Mesenchymal stem cell (in vitro differentiated cells and primary cell): ENCODE results near the gene COX4I1.

Experiments used
- DNase-seq: peaks from one replicate; pipeline ENCODE4 v3.0.0-alpha.2; 2013
- H2AFZ ChIP-seq: one replicate; pipeline ENCODE4 v1.6.1; 2013; ENCODE audit warnings: low read depth, mild to moderate bottlenecking, control low read depth, inconsistent platforms, low read length, moderate library complexity
- H2AK5ac ChIP-seq: 2 replicates; pipeline ENCODE4 v1.6.1; 2013; ENCODE audit warnings: low read length, moderate library complexity, mild to moderate bottlenecking, inconsistent platforms; ENCODE audit not compliant: severe bottlenecking
- H2BK120ac ChIP-seq: one replicate; pipeline ENCODE4 v1.6.1; 2013; ENCODE audit warnings: low read depth, mild to moderate bottlenecking, inconsistent platforms, low read length, moderate library complexity
- H2BK12ac ChIP-seq, 2 experiments: one replicate each; pipeline ENCODE4 v1.6.1; 2013; ENCODE audit warnings: inconsistent platforms in 2 of 2, low read length in 2 of 2, mild to moderate bottlenecking in 2 of 2, moderate library complexity in 2 of 2, control low read depth in 1 of 2
- H2BK15ac ChIP-seq: one replicate; pipeline ENCODE4 v1.6.1; 2013; ENCODE audit warnings: mild to moderate bottlenecking, low read depth, inconsistent platforms; ENCODE audit not compliant: poor library complexity, severe bottlenecking
- H2BK5ac ChIP-seq: 2 replicates; pipeline ENCODE4 v1.6.1; 2013; ENCODE audit warnings: low read depth, mild to moderate bottlenecking, low read length, control low read depth, inconsistent platforms; ENCODE audit not compliant: poor library complexity, severe bottlenecking
- H3K14ac ChIP-seq, 2 experiments: one replicate each; pipeline ENCODE4 v1.6.1; 2013; ENCODE audit warnings: inconsistent platforms in 2 of 2, low read length in 2 of 2, control low read depth in 1 of 2, mild to moderate bottlenecking in 1 of 2, moderate library complexity in 1 of 2
- H3K18ac ChIP-seq, 2 experiments: one replicate each; pipeline ENCODE4 v1.6.1; 2013; ENCODE audit warnings: inconsistent platforms in 2 of 2, low read length in 2 of 2, control low read depth in 1 of 2, low read depth in 1 of 2, mild to moderate bottlenecking in 1 of 2
- H3K23ac ChIP-seq, 2 experiments: one replicate each; pipeline ENCODE4 v1.6.1; 2013; ENCODE audit warnings: inconsistent platforms in 2 of 2, low read length in 2 of 2, mild to moderate bottlenecking in 2 of 2, moderate library complexity in 2 of 2, control low read depth in 1 of 2
- H3K27ac ChIP-seq: 2 replicates; pipeline ENCODE4 v1.5.1; 2013; ENCODE audit warnings: mild to moderate bottlenecking, moderate library complexity, low read length, control low read depth, inconsistent platforms; ENCODE audit not compliant: poor library complexity, severe bottlenecking
- H3K27me3 ChIP-seq, 2 experiments: 2 replicates each; pipeline versions ENCODE4 v1.6.1 to v1.7.0; 2013; ENCODE audit warnings: low read length in 2 of 2, mild to moderate bottlenecking in 2 of 2, moderate library complexity in 2 of 2, control low read depth in 1 of 2, inconsistent platforms in 1 of 2; ENCODE audit not compliant: control insufficient read depth in 1 of 2, insufficient read depth in 1 of 2
- H3K36me3 ChIP-seq, 2 experiments: 2 replicates each; pipeline versions ENCODE4 v1.6.1 to v1.7.0; 2013; ENCODE audit warnings: low read length in 2 of 2, control low read depth in 1 of 2, inconsistent platforms in 1 of 2, low read depth in 1 of 2, mild to moderate bottlenecking in 1 of 2; ENCODE audit not compliant: insufficient read depth in 2 of 2, control insufficient read depth in 1 of 2
- H3K4ac ChIP-seq, 2 experiments: one replicate each; pipeline ENCODE4 v1.6.1; 2013; ENCODE audit warnings: inconsistent platforms in 2 of 2, low read length in 2 of 2, mild to moderate bottlenecking in 2 of 2, moderate library complexity in 2 of 2, control low read depth in 1 of 2, low read depth in 1 of 2
- H3K4me1 ChIP-seq: 2 replicates; pipeline ENCODE4 v1.6.1; 2013; ENCODE audit warnings: low read depth, low read length, control low read depth; ENCODE audit not compliant: control insufficient read depth, insufficient read depth
- H3K4me2 ChIP-seq: 2 replicates; pipeline ENCODE4 v1.6.1; 2013; ENCODE audit warnings: low read length, mild to moderate bottlenecking, inconsistent platforms; ENCODE audit not compliant: poor library complexity, severe bottlenecking
- H3K4me3 ChIP-seq, 2 experiments: 2 replicates each; pipeline versions ENCODE4 v1.5.1 to v1.7.0; 2013; ENCODE audit warnings: low read length in 2 of 2, mild to moderate bottlenecking in 2 of 2, control low read depth in 1 of 2, low read depth in 1 of 2; ENCODE audit not compliant: insufficient read depth in 1 of 2
- H3K79me1 ChIP-seq: replicated peaks from 2 replicates; pipeline ENCODE4 v1.6.1; 2013; ENCODE audit warnings: mild to moderate bottlenecking, control low read depth, low read length, inconsistent platforms; ENCODE audit not compliant: poor library complexity, severe bottlenecking
- H3K9ac ChIP-seq: 2 replicates; pipeline ENCODE4 v1.7.0; 2013; ENCODE audit warnings: mild to moderate bottlenecking, low read length, moderate library complexity
- H3K9me3 ChIP-seq: 2 replicates; pipeline ENCODE4 v1.7.0; 2013; ENCODE audit warnings: mild to moderate bottlenecking, low read length; ENCODE audit not compliant: control insufficient read depth
- H4K8ac ChIP-seq: one replicate; pipeline ENCODE4 v1.6.1; 2013; ENCODE audit warnings: inconsistent platforms, mild to moderate bottlenecking, low read length, moderate library complexity
- H4K91ac ChIP-seq: one replicate; pipeline ENCODE4 v1.6.1; 2013; ENCODE audit warnings: mild to moderate bottlenecking, low read length, inconsistent platforms
- WGBS: methylation state at CpG from one replicate; pipeline ENCODE4 v1.1.7; 2013; ENCODE audit warnings: mixed read lengths; 5-methylcytosine and 5-hydroxymethylcytosine counted together

The COX4I1 gene

GRCh38 chr16:85796599-85796998, 2.9 kb upstream of the COX4I1 start:
- no peak overlapping the region for H3K18ac ChIP-seq
- H2BK12ac ChIP-seq: no peak overlapping the region
- H2BK5ac ChIP-seq: no peak overlapping the region
- DNase-seq: no peak
- H3K4me1 ChIP-seq: peaks cover 13% of the 10 kb centered on the region
- WGBS: over 99% methylated on average over 7 of the region's 7 CpGs
- H3K4ac ChIP-seq: no peak overlapping the region
- H4K91ac ChIP-seq: no peak overlapping the region
- no peak overlapping the region for H3K4me3 ChIP-seq
- H3K9ac ChIP-seq: no peak overlapping the region
- no peaks in the 10 kb centered on the region for H3K27me3 ChIP-seq
- no peaks in the 10 kb centered on the region for H3K9me3 ChIP-seq
- no peak overlapping the region for H4K8ac ChIP-seq
- H2AFZ ChIP-seq: no peak overlapping the region
- no peak overlapping the region for H2BK120ac ChIP-seq
- H3K36me3 ChIP-seq: peaks cover 37 to 60% of the 10 kb centered on the region in 2 experiments
- H3K27ac ChIP-seq: no peak overlapping the region
- H3K79me1 ChIP-seq: peaks cover 19% of the 10 kb centered on the region
- H3K23ac ChIP-seq: no peak overlapping the region
- no peak overlapping the region for H2AK5ac ChIP-seq
- H3K14ac ChIP-seq: no peak overlapping the region
- no peak overlapping the region for H3K4me2 ChIP-seq
- H2BK15ac ChIP-seq: no peak overlapping the region

- peak overlapping the region; percentile 45 for H3K27ac ChIP-seq
Measured at GRCh38 chr16:85798283-85798776, 1.2 kb upstream of the COX4I1 start.

GRCh38 chr16:85798901-85799496, 496 bp upstream of the COX4I1 start:
- Histone ChIP-seq H3K79me1 (peaks cover 17% of the 10 kb centered on the region), H3K14ac (peak overlapping the region in 1 of 2 experiments; percentile 94), H4K8ac (peak overlapping the region; percentile 85), H3K4me2 (peak overlapping the region; percentile 89), H3K27me3 (no peaks in the 10 kb centered on the region), H2BK120ac (peak overlapping the region; percentile 74), H2AK5ac (no peak overlapping the region), H2BK15ac (peak overlapping the region; percentile 54), H3K9ac (peak overlapping the region; percentile 98), H2BK5ac (peak overlapping the region; percentile 46), H3K18ac (peak overlapping the region; percentile 93 to 96), H3K4me1 (peaks cover 13% of the 10 kb centered on the region), H2BK12ac (peak overlapping the region in 1 of 2 experiments; percentile 79), H3K4me3 (peak overlapping the region; percentile 94 to 98), H3K4ac (peak overlapping the region; percentile 81 to 88), H3K9me3 (no peaks in the 10 kb centered on the region), H2AFZ (peak overlapping the region; percentile 60), H3K36me3 (peaks cover 38 to 60% of the 10 kb centered on the region in 2 experiments), H3K27ac (peak overlapping the region; percentile 45), H4K91ac (peak overlapping the region; percentile 84), H3K23ac (peak overlapping the region in 1 of 2 experiments; percentile 95)
- DNase-seq: peak; percentile 63
- WGBS: under 1% methylated on average over 35 of the region's 51 CpGs

More at GRCh38 chr16:85798283-85798776, 1.2 kb upstream of the COX4I1 start:
- Histone ChIP-seq H2BK15ac (no peak overlapping the region), H2AFZ (no peak overlapping the region), H2BK12ac (no peak overlapping the region), H3K4me3 (peak overlapping the region; percentile 94 to 98), H2AK5ac (no peak overlapping the region), H3K4me1 (peaks cover 13% of the 10 kb centered on the region), H4K8ac (no peak overlapping the region), H3K4ac (no peak overlapping the region), H3K23ac (peak overlapping the region in 1 of 2 experiments; percentile 60), H4K91ac (no peak overlapping the region), H3K14ac (no peak overlapping the region), H3K9me3 (no peaks in the 10 kb centered on the region), H3K36me3 (peaks cover 35 to 60% of the 10 kb centered on the region in 2 experiments), H2BK5ac (no peak overlapping the region), H3K4me2 (peak overlapping the region; percentile 89), H3K79me1 (peaks cover 14% of the 10 kb centered on the region), H3K27me3 (no peaks in the 10 kb centered on the region), H3K18ac (no peak overlapping the region), H3K9ac (peak overlapping the region; percentile 98), H2BK120ac (no peak overlapping the region)
- no peak for DNase-seq
- WGBS: 20% methylated on average over 17 of the region's 17 CpGs

GRCh38 chr16:85800321-85800669, 800 bp downstream of the COX4I1 start:
- Histone ChIP-seq H4K8ac (no peak overlapping the region), H3K9me3 (no peaks in the 10 kb centered on the region), H2BK5ac (no peak overlapping the region)

More at GRCh38 chr16:85800321-85800669, 800 bp downstream of the COX4I1 start:
- peak overlapping the region in 1 of 2 experiments; percentile 99 for H3K4ac ChIP-seq
- H3K4me3 ChIP-seq: peak overlapping the region; percentile 94 to 98
- 14% methylated on average over 9 of the region's 9 CpGs for WGBS
- H3K4me1 ChIP-seq: peaks cover 7% of the 10 kb centered on the region
- H3K36me3 ChIP-seq: peaks cover 39 to 58% of the 10 kb centered on the region in 2 experiments
- peaks cover 20% of the 10 kb centered on the region for H3K79me1 ChIP-seq
- no peak overlapping the region for H2BK12ac ChIP-seq
- H3K14ac ChIP-seq: no peak overlapping the region
- H3K23ac ChIP-seq: no peak overlapping the region
- H4K91ac ChIP-seq: no peak overlapping the region
- H3K27me3 ChIP-seq: no peaks in the 10 kb centered on the region
- peak overlapping the region; percentile 68 for H2AK5ac ChIP-seq
- peak overlapping the region; percentile 80 for H2BK120ac ChIP-seq
- no peak overlapping the region for H2AFZ ChIP-seq
- no peak overlapping the region for H3K27ac ChIP-seq
- no peak overlapping the region for H2BK15ac ChIP-seq
- H3K4me2 ChIP-seq: peak overlapping the region; percentile 76
- DNase-seq: no peak
- H3K9ac ChIP-seq: peak overlapping the region; percentile 98
- peak overlapping the region; percentile 94 for H3K18ac ChIP-seq
